MM.1S (cell line): ENCODE measurements around the gene SLIT3.
A peak's percentile ranks its signal among the peaks of the same experiment; 100 is the strongest.

Experiments used
- CTCF ChIP-seq: fragments of 300-600 bp; sonication (generic); IDR thresholded peaks from 2 replicates; pipeline ENCODE4 v1.5.1; 2016; ENCODE audit warnings: antibody characterized with exemption, low read length, mixed read lengths
- EZH2 ChIP-seq: fragments of 300-600 bp; sonication (generic); optimal IDR thresholded peaks from 2 replicates; pipeline ENCODE3; 2017; ENCODE audit warnings: low read depth, mild to moderate bottlenecking, antibody characterized with exemption, low read length, mixed read lengths
- EZH2phosphoT487 ChIP-seq: fragments of 300-600 bp; sonication (generic); IDR thresholded peaks from 2 replicates; pipeline ENCODE4 v1.6.1; 2018; ENCODE audit warnings: antibody characterized with exemption, low read length

GRCh38 chr5:168987543-168988300 is 313.2 kb downstream of the SLIT3 start:
- TF ChIP-seq CTCF = peak; percentile 94
- TF ChIP-seq EZH2 = no peak
- TF ChIP-seq EZH2phosphoT487 = no peak
